DOHH2 (cell line): ENCODE data around the gene CCDC88B.

Experiments
- H3F3A ChIP-seq: fragments of 200-600 bp; sonication (generic), shearing (Covaris generic); 2 replicates; pipeline ENCODE4 v1.6.0; 2016; ENCODE audit warnings: antibody characterized with exemption, mild to moderate bottlenecking; ENCODE audit not compliant: control insufficient read depth, insufficient read depth
- H3K27ac ChIP-seq: fragments of 200-600 bp; sonication (generic); 2 replicates; pipeline ENCODE4 v1.5.1; 2014; ENCODE audit warnings: low read depth, mild to moderate bottlenecking, low read length, moderate library complexity
- H3K27me3 ChIP-seq: fragments of 200-600 bp; sonication (generic); 2 replicates; pipeline ENCODE4 v1.6.1; 2014; ENCODE audit warnings: mild to moderate bottlenecking, low read length, mixed read lengths; ENCODE audit not compliant: control insufficient read depth
- H3K36me3 ChIP-seq: fragments of 200-600 bp; sonication (generic); 2 replicates; pipeline ENCODE4 v1.6.1; 2014; ENCODE audit warnings: mild to moderate bottlenecking, low read length, moderate library complexity, mixed read lengths; ENCODE audit not compliant: control insufficient read depth
- H3K4me1 ChIP-seq: fragments of 200-600 bp; sonication (generic); 2 replicates; pipeline ENCODE4 v1.6.1; 2014; ENCODE audit warnings: mild to moderate bottlenecking, low read length, mixed read lengths; ENCODE audit not compliant: control insufficient read depth
- H3K4me2 ChIP-seq: fragments of 200-600 bp; sonication (generic); 2 replicates; pipeline ENCODE4 v1.6.0; 2014; ENCODE audit warnings: mild to moderate bottlenecking, low read length, moderate library complexity
- H3K4me3 ChIP-seq: fragments of 200-600 bp; sonication (generic); 2 replicates; pipeline ENCODE4 v1.5.1; 2014; ENCODE audit warnings: mild to moderate bottlenecking, low read length, mixed read lengths
- H3K79me2 ChIP-seq: fragments of 200-600 bp; sonication (generic); 2 replicates; pipeline ENCODE4 v1.6.1; 2014; ENCODE audit warnings: mild to moderate bottlenecking, low read length, mixed read lengths; ENCODE audit not compliant: control insufficient read depth
- H3K9me2 ChIP-seq: fragments of 200-600 bp; sonication (generic); replicated peaks from 2 replicates; pipeline ENCODE4 v1.6.1; 2014; ENCODE audit warnings: mild to moderate bottlenecking, low read length, mixed read lengths; ENCODE audit not compliant: control insufficient read depth
- H3K9me3 ChIP-seq: fragments of 200-600 bp; sonication (generic); 2 replicates; pipeline ENCODE4 v1.6.1; 2014; ENCODE audit warnings: antibody characterized with exemption, low read length, mixed read lengths; ENCODE audit not compliant: control insufficient read depth, insufficient read depth
- H4K20me1 ChIP-seq: fragments of 200-600 bp; sonication (generic); 2 replicates; pipeline ENCODE4 v1.6.0; 2014; ENCODE audit warnings: low read depth, mild to moderate bottlenecking, antibody characterized with exemption, low read length, moderate library complexity; ENCODE audit not compliant: control insufficient read depth, insufficient read depth
- CTCF ChIP-seq: fragments of 200-600 bp; sonication (generic); IDR thresholded peaks from one replicate; pipeline ENCODE4 v1.5.1; 2014; ENCODE audit warnings: antibody characterized with exemption, mild to moderate bottlenecking, low read depth, low read length; ENCODE audit not compliant: poor library complexity, severe bottlenecking
- EZH2phosphoT487 ChIP-seq: fragments of 200-600 bp; sonication (generic); IDR thresholded peaks from 2 replicates; pipeline ENCODE4 v1.6.1; 2017; ENCODE audit warnings: borderline replicate concordance, mild to moderate bottlenecking, antibody characterized with exemption, low read length, moderate library complexity, mixed read lengths

CCDC88B gene

GRCh38 chr11:64294774-64295173, 45.2 kb upstream of the CCDC88B start:
- H3K79me2 ChIP-seq, result no peaks in the 10 kb centered on the region
- no peak overlapping the region for H3K4me2 ChIP-seq
- peaks cover 84% of the 10 kb centered on the region for H3K27me3 ChIP-seq
- peaks cover under 1% of the 10 kb centered on the region; the same call in 1 of the 2 replicates for H3K4me1 ChIP-seq
- H3K27ac ChIP-seq, result no peak overlapping the region
- no peaks in the 10 kb centered on the region for H3K9me3 ChIP-seq
- H4K20me1 ChIP-seq, result no peaks in the 10 kb centered on the region
- H3K4me3 ChIP-seq, result no peak overlapping the region
- TF ChIP-seq EZH2phosphoT487, result no peak
- no peaks in the 10 kb centered on the region for H3K36me3 ChIP-seq
- H3K9me2 ChIP-seq, result no peaks in the 10 kb centered on the region
- no peaks in the 10 kb centered on the region for H3F3A ChIP-seq

GRCh38 chr11:64295760-64296159, 44.2 kb upstream of the CCDC88B start:
- H3K4me1 ChIP-seq, result peaks cover 10% of the 10 kb centered on the region
- H3K9me3 ChIP-seq, result no peaks in the 10 kb centered on the region
- H3K27ac ChIP-seq, result no peak overlapping the region
- no peak overlapping the region for H3K4me3 ChIP-seq
- H4K20me1 ChIP-seq, result no peaks in the 10 kb centered on the region
- H3K36me3 ChIP-seq, result no peaks in the 10 kb centered on the region
- TF ChIP-seq CTCF (no peak), EZH2phosphoT487 (no peak)
- no peak overlapping the region for H3K4me2 ChIP-seq
- peaks cover 92% of the 10 kb centered on the region for H3K27me3 ChIP-seq
- no peaks in the 10 kb centered on the region for H3F3A ChIP-seq
- no peaks in the 10 kb centered on the region for H3K9me2 ChIP-seq
- H3K79me2 ChIP-seq, result no peaks in the 10 kb centered on the region

GRCh38 chr11:64296236-64296635, 43.8 kb upstream of the CCDC88B start:
- Histone ChIP-seq H3K79me2 (no peaks in the 10 kb centered on the region), H3K4me2 (no peak overlapping the region)
- no peak for TF ChIP-seq CTCF
- no peak for TF ChIP-seq EZH2phosphoT487

GRCh38 chr11:64296830-64297698, 42.9 kb upstream of the CCDC88B start:
- no peak for TF ChIP-seq CTCF
- TF ChIP-seq EZH2phosphoT487, result no peak
- Histone ChIP-seq H3K4me2 (no peak overlapping the region), H3K27me3 (peaks cover 85% of the 10 kb centered on the region)

More at GRCh38 chr11:64296236-64296635, 43.8 kb upstream of the CCDC88B start:
- Histone ChIP-seq H3K27me3 (peaks cover 90% of the 10 kb centered on the region), H3K36me3 (no peaks in the 10 kb centered on the region), H4K20me1 (no peaks in the 10 kb centered on the region), H3K9me3 (no peaks in the 10 kb centered on the region), H3K27ac (no peak overlapping the region), H3K9me2 (no peaks in the 10 kb centered on the region), H3K4me1 (peaks cover 15% of the 10 kb centered on the region), H3F3A (no peaks in the 10 kb centered on the region), H3K4me3 (no peak overlapping the region)

More at GRCh38 chr11:64296830-64297698, 42.9 kb upstream of the CCDC88B start:
- Histone ChIP-seq H3K9me3 (no peaks in the 10 kb centered on the region), H3K4me3 (no peak overlapping the region), H3F3A (no peaks in the 10 kb centered on the region; the same call in 1 of the 2 replicates), H4K20me1 (no peaks in the 10 kb centered on the region), H3K27ac (no peak overlapping the region), H3K9me2 (no peaks in the 10 kb centered on the region), H3K79me2 (no peaks in the 10 kb centered on the region), H3K36me3 (no peaks in the 10 kb centered on the region), H3K4me1 (peaks cover 15% of the 10 kb centered on the region)
